Mesothelial cell of epicardium (in vitro differentiated cells): ENCODE measurements around the gene IFT172. TPM values are rescaled to one million over a fixed set of nuclear protein-coding genes. Genes with fewer than 3 reads are reported as not detected.
A peak's percentile ranks its signal among the peaks of the same experiment; 100 is the strongest.

Experiments
- DNase-seq, 2 experiments: peaks; one replicate each; pipeline ENCODE4 v3.0.0; 2021; ENCODE audit warnings: low spot score in 2 of 2; ENCODE audit not compliant: unreplicated experiment in 2 of 2
- H3K27ac Mint-ChIP-seq: 2 replicates; pipeline ENCODE4 v1.8.0; 2021; ENCODE audit warnings: mixed read lengths
- H3K27me3 Mint-ChIP-seq: 2 replicates; pipeline ENCODE4 v1.8.0; 2021; ENCODE audit warnings: low read depth, mixed read lengths
- H3K36me3 Mint-ChIP-seq: 2 replicates; pipeline ENCODE4 v1.8.0; 2021; ENCODE audit warnings: mixed read lengths
- H3K4me1 Mint-ChIP-seq: 2 replicates; pipeline ENCODE4 v1.8.0; 2021; ENCODE audit warnings: mixed read lengths
- H3K4me3 Mint-ChIP-seq: 2 replicates; pipeline ENCODE4 v1.8.0; 2021; ENCODE audit warnings: mild to moderate bottlenecking, moderate library complexity, mixed read lengths
- H3K9me3 Mint-ChIP-seq: 2 replicates; pipeline ENCODE4 v1.8.0; 2021; ENCODE audit warnings: mixed read lengths
- total RNA-seq: library from RNA; stranded (reverse); gene quantifications from 3 replicates; pipeline ENCODE4 v1.2.1, GENCODE V29; 2021
- TF ChIP-seq, protein P1 (sequence below): fragments of 200-600 bp; sonication (generic); IDR thresholded peaks from one replicate; pipeline ENCODE4 v1.5.0; 2021; ENCODE audit warnings: antibody characterized with exemption; ENCODE audit not compliant: unreplicated experiment

IFT172 gene
- total RNA-seq, 1 donor from 2014 or later = 68.0 TPM

DNA sequence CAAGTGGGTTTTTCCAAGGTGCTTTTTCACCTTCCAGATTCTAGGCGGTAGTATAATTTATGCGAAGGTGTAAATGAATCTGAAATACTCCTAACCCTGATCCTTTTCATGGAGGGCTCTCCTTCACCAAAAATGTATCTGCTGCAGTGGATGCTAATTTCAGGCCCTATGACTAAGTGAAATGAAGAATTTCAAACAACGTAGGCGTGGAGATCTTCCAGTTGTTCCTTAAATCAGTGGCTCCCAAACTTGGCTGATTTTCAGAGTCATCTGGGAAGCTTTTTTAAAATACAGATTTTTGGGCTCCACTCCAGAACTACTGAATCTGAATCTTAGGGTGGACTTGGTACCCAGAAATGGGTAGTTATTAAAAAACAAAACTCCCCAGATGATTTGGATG lies 12.6 kb upstream of the IFT172 start:
- Mint-ChIP-seq H3K4me3 (no peak overlapping the region), H3K36me3 (no peaks in the 10 kb centered on the region), H3K4me1 (no peaks in the 10 kb centered on the region), H3K9me3 (no peaks in the 10 kb centered on the region), H3K27me3 (peaks cover 55% of the 10 kb centered on the region), H3K27ac (no peak overlapping the region)
- TF ChIP-seq, protein P1, sequence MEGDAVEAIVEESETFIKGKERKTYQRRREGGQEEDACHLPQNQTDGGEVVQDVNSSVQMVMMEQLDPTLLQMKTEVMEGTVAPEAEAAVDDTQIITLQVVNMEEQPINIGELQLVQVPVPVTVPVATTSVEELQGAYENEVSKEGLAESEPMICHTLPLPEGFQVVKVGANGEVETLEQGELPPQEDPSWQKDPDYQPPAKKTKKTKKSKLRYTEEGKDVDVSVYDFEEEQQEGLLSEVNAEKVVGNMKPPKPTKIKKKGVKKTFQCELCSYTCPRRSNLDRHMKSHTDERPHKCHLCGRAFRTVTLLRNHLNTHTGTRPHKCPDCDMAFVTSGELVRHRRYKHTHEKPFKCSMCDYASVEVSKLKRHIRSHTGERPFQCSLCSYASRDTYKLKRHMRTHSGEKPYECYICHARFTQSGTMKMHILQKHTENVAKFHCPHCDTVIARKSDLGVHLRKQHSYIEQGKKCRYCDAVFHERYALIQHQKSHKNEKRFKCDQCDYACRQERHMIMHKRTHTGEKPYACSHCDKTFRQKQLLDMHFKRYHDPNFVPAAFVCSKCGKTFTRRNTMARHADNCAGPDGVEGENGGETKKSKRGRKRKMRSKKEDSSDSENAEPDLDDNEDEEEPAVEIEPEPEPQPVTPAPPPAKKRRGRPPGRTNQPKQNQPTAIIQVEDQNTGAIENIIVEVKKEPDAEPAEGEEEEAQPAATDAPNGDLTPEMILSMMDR = no peak
- DNase-seq = no peak

GRCh38 chr2:27501042-27501441 lies 11.5 kb upstream of the IFT172 start:
- no peak overlapping the region for H3K4me3 Mint-ChIP-seq
- H3K9me3 Mint-ChIP-seq = no peaks in the 10 kb centered on the region
- H3K27ac Mint-ChIP-seq = no peak overlapping the region
- no peak for DNase-seq
- H3K27me3 Mint-ChIP-seq = peaks cover 57% of the 10 kb centered on the region
- TF ChIP-seq, protein P1 = no peak
- H3K4me1 Mint-ChIP-seq = no peaks in the 10 kb centered on the region
- H3K36me3 Mint-ChIP-seq = no peaks in the 10 kb centered on the region

DNA sequence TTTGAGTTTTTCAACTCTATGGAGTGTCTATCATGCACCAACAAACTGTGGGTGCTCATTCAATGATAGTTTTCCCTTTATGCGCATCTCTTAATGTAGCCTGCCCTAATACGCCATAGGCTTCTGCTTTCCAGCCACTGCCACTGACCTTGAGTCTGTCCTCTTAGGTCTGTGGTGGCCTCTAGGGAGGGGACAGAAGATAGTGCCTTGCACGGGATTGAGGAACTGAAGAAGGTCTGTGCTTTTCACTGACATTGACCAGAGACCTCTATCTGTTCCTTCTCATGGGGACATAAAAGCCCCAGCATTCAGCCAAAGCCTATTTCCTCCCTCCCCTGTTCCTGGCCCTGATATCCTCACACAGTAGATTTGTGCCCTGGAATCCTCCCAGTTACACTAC lies 9.4 kb upstream of the IFT172 start:
- Mint-ChIP-seq H3K27me3 (peaks cover 71% of the 10 kb centered on the region), H3K36me3 (no peaks in the 10 kb centered on the region), H3K9me3 (no peaks in the 10 kb centered on the region), H3K4me1 (peaks cover 9% of the 10 kb centered on the region), H3K4me3 (no peak overlapping the region), H3K27ac (no peak overlapping the region)
- TF ChIP-seq, protein P1 = no peak
- no peak for DNase-seq

GRCh38 chr2:27497288-27497627 lies 7.7 kb upstream of the IFT172 start:
- no peaks in the 10 kb centered on the region for H3K36me3 Mint-ChIP-seq
- peaks cover 75% of the 10 kb centered on the region for H3K27me3 Mint-ChIP-seq
- H3K4me3 Mint-ChIP-seq = peak overlapping the region; percentile 22
- no peak overlapping the region for H3K27ac Mint-ChIP-seq
- DNase-seq = no peak
- TF ChIP-seq, protein P1 = no peak
- H3K4me1 Mint-ChIP-seq = peaks cover 13% of the 10 kb centered on the region
- no peaks in the 10 kb centered on the region for H3K9me3 Mint-ChIP-seq

GRCh38 chr2:27496357-27497287 lies 7.1 kb upstream of the IFT172 start, which contains the start of gene GCKR:
TSS of gene GCKR (plus strand) at chr2:27496839. CDS start at chr2:27496905, 66 bp downstream.
- peak within 1 kb of the TSS; percentile 91 for H3K4me3 Mint-ChIP-seq
- H3K27me3 Mint-ChIP-seq = peaks cover 69% of the 10 kb centered on the region
- no peak within 1 kb of the TSS for H3K27ac Mint-ChIP-seq

More at GRCh38 chr2:27496357-27497287, 7.1 kb upstream of the IFT172 start, which contains the start of gene GCKR:
- DNase-seq = no peak
- Mint-ChIP-seq H3K36me3 (no peaks in the 10 kb centered on the region), H3K9me3 (no peaks in the 10 kb centered on the region), H3K4me1 (peaks cover 13% of the 10 kb centered on the region)
- TF ChIP-seq, protein P1 = no peak
